Small intestine (tissue), 16 donors: ENCODE measurements around the gene VAMP8. TPM values are rescaled to one million over a fixed set of nuclear protein-coding genes. Genes with fewer than 3 reads are reported as not detected.

ENCODE experiments used
- DNase-seq, 2 donors: peaks; one replicate each; pipeline versions ENCODE4 v3.0.0 to v3.0.0-alpha.2; 2013
- FAIRE-seq: peaks from 2 replicates; lab custom pipeline; 2012; peaks lifted over from hg19 to GRCh38; lab: Jason Lieb, UNC
- H3K27ac ChIP-seq, 3 donors: one replicate each; pipeline ENCODE4 v1.5.1; 2013; ENCODE audit warnings: low read length in 2 of 3, mild to moderate bottlenecking in 2 of 3, control low read depth in 1 of 3, inconsistent platforms in 1 of 3, low read depth in 1 of 3, moderate library complexity in 1 of 3
- H3K27me3 ChIP-seq, 3 donors: one replicate each; pipeline ENCODE4 v1.6.1; 2013; ENCODE audit warnings: low read length in 3 of 3, inconsistent platforms in 1 of 3; ENCODE audit not compliant: control insufficient read depth in 3 of 3, insufficient read depth in 3 of 3
- H3K36me3 ChIP-seq, 3 donors: one replicate each; pipeline ENCODE4 v1.6.1; 2013; ENCODE audit warnings: low read length in 3 of 3, inconsistent platforms in 1 of 3, low read depth in 1 of 3, mild to moderate bottlenecking in 1 of 3, moderate library complexity in 1 of 3; ENCODE audit not compliant: control insufficient read depth in 3 of 3, insufficient read depth in 2 of 3
- H3K4me1 ChIP-seq, 3 donors: one replicate each; pipeline ENCODE4 v1.6.1; 2013; ENCODE audit warnings: low read length in 2 of 3, inconsistent platforms in 1 of 3, low read depth in 1 of 3, mild to moderate bottlenecking in 1 of 3, moderate library complexity in 1 of 3; ENCODE audit not compliant: control insufficient read depth in 3 of 3, insufficient read depth in 2 of 3
- H3K4me3 ChIP-seq, 3 donors: one replicate each; pipeline ENCODE4 v1.5.1; 2013; ENCODE audit warnings: low read length in 3 of 3, control low read depth in 1 of 3, inconsistent platforms in 1 of 3, low read depth in 1 of 3, mild to moderate bottlenecking in 1 of 3, moderate library complexity in 1 of 3
- H3K9me3 ChIP-seq, 2 donors: one replicate each; pipeline ENCODE4 v1.6.1; 2013; ENCODE audit warnings: low read depth in 1 of 2, low read length in 1 of 2; ENCODE audit not compliant: control insufficient read depth in 2 of 2, insufficient read depth in 1 of 2
- WGBS, 3 donors: extraction: QIAGEN DNeasy Blood & Tissue Kit; methylation state at CpG; one replicate each; pipeline ENCODE4 v1.1.7; 2013; 5-methylcytosine and 5-hydroxymethylcytosine counted together
- long read RNA-seq, 10 donors: transcript quantifications; one replicate each; lab custom pipeline, GENCODE V29; 2026
- polyA plus RNA-seq, 4 donors: library from polyadenylated mRNA; stranded (reverse) in 3 of 4; unstranded in 1 of 4; fragments of 200-250 nt in 3 of 4; fragments of 120-200 nt in 1 of 4; gene quantifications; one replicate each; pipeline versions ENCODE4 v1.2.1 to v1.2.3, GENCODE V29; 2013
- donor health status: healthy with polysubstance abuse.
- donor health status: control.
- donor health status: control.
- donor health status: Bipolar disorder and iron deficiency.
- donor health status: healthy.

VAMP8 gene
- polyA plus RNA-seq = 1,000 to 10,000 TPM in 1 of 4 donors, 100 to 1,000 TPM in 3; 183 to 1,108 (median 619) TPM
- long read RNA-seq, donor 1 = 0 reads
- long read RNA-seq, donor 2, transcript VAMP8-201 (3 exons, 774 nt) = major isoform, 73 of 90 reads
- long read RNA-seq, donor 2, partial matches to known transcripts = 11 of 90 reads
- long read RNA-seq, donor 2, other reads (novel, unspliced or antisense) = 5 of 90 reads
- long read RNA-seq, donor 3, transcript VAMP8-201 (3 exons, 774 nt) = major isoform, 98 of 149 reads
- long read RNA-seq, donor 3, partial matches to known transcripts = 44 of 149 reads
- long read RNA-seq, donor 3, other reads (novel, unspliced or antisense) = 5 of 149 reads
- long read RNA-seq, donor 4, transcript VAMP8-201 (3 exons, 774 nt) = major isoform, 7 of 7 reads
- long read RNA-seq, donor 4, partial matches to known transcripts = 0 of 7 reads
- long read RNA-seq, donor 4, other reads (novel, unspliced or antisense) = 0 of 7 reads
- long read RNA-seq, donor 5, transcript VAMP8-201 (3 exons, 774 nt) = major isoform, 40 of 51 reads
- long read RNA-seq, donor 5, partial matches to known transcripts = 11 of 51 reads
- long read RNA-seq, donor 5, other reads (novel, unspliced or antisense) = 0 of 51 reads
- long read RNA-seq, donor 6, transcript VAMP8-201 (3 exons, 774 nt) = major isoform, 78 of 113 reads
- long read RNA-seq, donor 6, partial matches to known transcripts = 34 of 113 reads
- long read RNA-seq, donor 6, other reads (novel, unspliced or antisense) = 0 of 113 reads
- long read RNA-seq, donor 7 = 0 reads
- long read RNA-seq, donor 8, partial matches to known transcripts = 0 of 2 reads
- long read RNA-seq, donor 8, other reads (novel, unspliced or antisense) = 0 of 2 reads
- long read RNA-seq, donor 9, transcript VAMP8-201 (3 exons, 774 nt) = major isoform, 22 of 29 reads
- long read RNA-seq, donor 9, partial matches to known transcripts = 7 of 29 reads
- long read RNA-seq, donor 9, other reads (novel, unspliced or antisense) = 0 of 29 reads
- long read RNA-seq, donor 10, transcript VAMP8-201 (3 exons, 774 nt) = major isoform, 111 of 141 reads
- long read RNA-seq, donor 10, partial matches to known transcripts = 30 of 141 reads
- long read RNA-seq, donor 10, other reads (novel, unspliced or antisense) = 0 of 141 reads

DNA sequence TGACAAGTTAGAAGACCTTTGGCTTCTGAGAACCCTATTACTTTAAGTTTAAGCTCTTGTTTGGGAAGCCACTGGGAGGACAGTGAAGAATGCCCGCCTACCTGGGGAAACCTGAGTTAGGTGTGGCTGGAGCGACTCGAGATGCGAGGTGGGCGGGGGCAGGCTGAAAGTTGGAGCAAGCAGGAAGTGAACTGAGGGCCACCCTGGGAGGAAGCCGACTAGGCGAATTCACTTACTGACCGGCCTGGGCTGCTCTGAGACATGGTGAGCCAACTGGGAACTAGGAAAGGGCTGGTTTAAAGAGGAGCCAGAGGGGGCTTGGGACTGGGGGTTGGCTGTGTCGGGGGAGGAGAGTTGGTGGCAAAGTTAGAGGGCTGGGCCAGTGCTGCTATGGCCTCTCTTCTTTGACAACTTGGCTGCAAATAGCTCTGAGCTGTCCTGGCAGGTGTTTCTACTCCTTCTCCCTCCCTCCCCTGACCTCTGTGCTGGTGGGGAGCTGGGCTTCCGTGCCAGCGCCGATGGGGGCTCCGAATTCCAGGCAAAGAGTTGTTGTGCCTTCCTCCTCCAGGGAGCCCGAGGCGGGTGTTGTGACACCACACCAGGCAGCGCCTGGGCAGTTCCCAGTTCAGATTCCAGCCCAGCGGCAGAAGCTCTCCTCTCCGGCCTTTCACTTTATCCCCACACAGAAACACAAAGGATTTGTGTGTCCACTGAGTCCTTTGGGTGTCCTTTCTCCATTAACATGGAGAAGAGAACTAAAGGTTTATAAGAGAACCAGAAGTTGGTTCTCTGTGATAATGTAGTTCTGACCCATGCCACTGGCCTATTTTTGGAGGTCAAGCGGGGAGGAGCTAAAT lies at the start of gene VAMP8:
TSS of gene VAMP8 (plus strand) at position 201 of the 857 bp plus-strand sequence. CDS start at position 262, 61 bp downstream.
- Histone ChIP-seq H3K36me3 (peaks cover 0 to 32% (median 11%) of the 10 kb centered on the region in 3 donors), H3K27ac (peak within 1 kb of the TSS; percentile 80 to 96 (median 90)), H3K9me3 (no peaks in the 10 kb centered on the region), H3K4me3 (peak within 1 kb of the TSS; percentile 78 to 84 (median 81)), H3K27me3 (no peaks in the 10 kb centered on the region), H3K4me1 (peaks cover 2 to 33% (median 3%) of the 10 kb centered on the region in 3 donors)
- DNase-seq (peak; percentile 91 to 93), FAIRE-seq (no peak)
- WGBS, 3 donors = 3 to 24% (median 3%) methylated on average over 17 to 19 of the region's 19 CpGs

DNA sequence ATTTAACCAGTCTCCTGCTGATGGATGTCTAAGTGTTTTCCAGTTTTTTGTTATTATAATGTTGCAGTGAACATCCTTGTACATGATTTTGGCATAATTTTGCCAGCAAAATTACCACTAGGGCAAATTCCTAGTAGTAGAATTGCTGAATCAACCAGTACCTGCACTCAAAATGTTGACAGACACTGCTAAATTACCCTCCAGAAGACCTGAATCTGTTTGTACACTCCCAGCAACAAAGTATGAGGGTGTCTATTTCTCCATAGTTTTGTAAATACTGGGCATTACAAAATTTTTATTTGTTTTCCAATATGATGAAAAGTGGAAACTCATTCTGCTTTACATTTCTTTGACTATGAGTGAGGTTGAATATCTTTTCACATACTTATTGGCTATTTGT lies 49.6 kb upstream of the VAMP8 start:
- DNase-seq = no peak
- Histone ChIP-seq H3K4me3 (no peak overlapping the region), H3K4me1 (peaks cover 0 to 23% (median 4%) of the 10 kb centered on the region in 3 donors), H3K27ac (no peak overlapping the region), H3K36me3 (no peaks in the 10 kb centered on the region), H3K27me3 (no peaks in the 10 kb centered on the region), H3K9me3 (peaks cover 0 to 4% of the 10 kb centered on the region in 2 donors)
- FAIRE-seq = no peak

DNA sequence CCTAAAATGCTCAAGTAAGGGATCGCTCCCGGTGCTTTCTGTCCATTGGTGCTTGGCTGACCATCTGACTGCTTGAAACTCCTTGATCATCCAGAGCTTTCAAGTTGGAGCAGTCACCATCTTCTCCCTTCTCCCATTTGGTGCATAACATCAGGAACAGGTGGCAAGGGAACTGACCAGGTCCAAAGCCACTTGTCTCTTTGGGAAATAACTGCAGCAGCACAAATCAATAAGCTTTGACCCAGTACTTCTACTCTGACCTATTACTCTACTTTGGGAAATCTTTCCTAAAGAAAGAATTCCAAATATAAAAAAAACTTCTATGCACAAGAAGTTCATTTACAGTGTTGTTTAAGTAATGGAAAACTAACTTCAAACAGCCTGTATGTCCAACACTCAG lies 49.0 kb upstream of the VAMP8 start:
- no peaks in the 10 kb centered on the region for H3K36me3 ChIP-seq
- no peak for DNase-seq
- H3K27ac ChIP-seq = no peak overlapping the region
- no peak for FAIRE-seq
- H3K4me1 ChIP-seq = peaks cover 0 to 18% (median 3%) of the 10 kb centered on the region in 3 donors
- 89 to 95% (median 94%) methylated on average over 2 of the region's 2 CpGs for WGBS, 3 donors
- no peaks in the 10 kb centered on the region for H3K27me3 ChIP-seq
- no peak overlapping the region for H3K4me3 ChIP-seq
- no peaks in the 10 kb centered on the region for H3K9me3 ChIP-seq

DNA sequence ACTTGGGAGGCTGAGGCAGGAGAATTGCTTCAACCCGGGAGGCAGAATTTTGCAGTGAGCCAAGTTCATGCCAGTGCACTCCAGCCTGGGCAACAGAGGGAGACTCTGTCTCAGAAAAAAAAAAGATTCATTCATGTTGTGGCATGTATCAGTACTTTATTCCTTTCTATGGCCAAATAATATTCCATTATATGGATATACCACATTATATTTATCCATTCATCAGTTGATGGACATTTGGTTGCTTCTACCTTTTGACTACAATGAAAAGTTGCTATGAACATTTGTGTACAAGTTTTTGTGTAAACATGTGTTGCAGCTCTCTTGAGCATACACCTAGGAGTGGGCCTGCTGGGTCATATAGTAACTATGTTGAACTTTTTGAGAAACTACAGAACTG lies 47.6 kb upstream of the VAMP8 start:
- 86 to 100% (median 93%) methylated on average over 1 of the region's 1 CpG for WGBS, 3 donors
- no peak overlapping the region for H3K27ac ChIP-seq
- H3K4me3 ChIP-seq = no peak overlapping the region
- DNase-seq (no peak), FAIRE-seq (no peak)
- no peaks in the 10 kb centered on the region for H3K36me3 ChIP-seq
- H3K27me3 ChIP-seq = no peaks in the 10 kb centered on the region
- H3K9me3 ChIP-seq = no peaks in the 10 kb centered on the region
- H3K4me1 ChIP-seq = peaks cover 0 to 7% (median 0%) of the 10 kb centered on the region in 3 donors

DNA sequence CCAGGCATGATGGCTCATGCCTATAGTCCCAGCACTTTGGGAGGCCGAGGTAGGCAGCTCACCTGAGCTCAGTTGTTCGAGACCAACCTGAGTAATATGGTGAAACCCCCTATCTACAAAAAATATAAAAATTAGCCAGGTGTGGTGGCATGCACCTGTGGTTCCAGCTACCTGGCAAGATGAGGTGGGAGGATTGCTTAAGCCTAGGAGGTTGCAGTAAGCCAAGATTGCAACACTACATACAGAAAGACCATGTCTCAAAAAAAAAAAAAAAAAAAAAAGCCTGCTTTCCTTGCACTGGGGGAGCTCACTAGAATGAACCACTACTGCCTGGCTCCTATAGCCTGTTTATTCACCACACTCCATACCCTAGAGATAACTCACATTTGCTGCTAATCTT lies 45.8 kb upstream of the VAMP8 start:
- DNase-seq (no peak), FAIRE-seq (no peak)
- Histone ChIP-seq H3K36me3 (no peaks in the 10 kb centered on the region), H3K27me3 (no peaks in the 10 kb centered on the region), H3K4me3 (no peak overlapping the region), H3K4me1 (peaks cover 0 to 6% (median 2%) of the 10 kb centered on the region in 3 donors), H3K9me3 (no peaks in the 10 kb centered on the region), H3K27ac (no peak overlapping the region)
- 70 to 89% (median 74%) methylated on average over 2 of the region's 2 CpGs for WGBS, 3 donors

DNA sequence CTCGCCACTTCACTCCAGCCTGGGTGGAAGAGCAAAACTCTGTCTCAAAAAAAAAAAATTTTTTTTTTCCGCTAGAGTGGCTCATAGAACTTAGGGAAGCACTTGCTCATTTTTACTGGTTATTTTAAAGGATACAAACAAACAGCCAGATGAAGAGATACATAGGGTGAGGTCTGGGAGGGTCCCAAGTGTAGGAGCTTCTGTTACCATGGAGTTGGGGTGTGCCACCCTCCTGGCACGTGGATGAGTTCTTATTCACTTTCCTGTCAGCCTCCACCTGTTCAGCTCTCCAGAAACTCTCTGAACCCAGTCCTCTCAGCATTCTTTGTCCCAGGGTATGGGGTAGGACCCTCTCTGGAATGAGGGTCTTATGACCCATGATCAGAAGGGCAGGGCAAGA lies 43.3 kb upstream of the VAMP8 start:
- Histone ChIP-seq H3K36me3 (no peaks in the 10 kb centered on the region), H3K4me3 (no peak overlapping the region), H3K9me3 (no peaks in the 10 kb centered on the region), H3K27ac (no peak overlapping the region), H3K27me3 (no peaks in the 10 kb centered on the region), H3K4me1 (peaks cover 0 to 15% (median 4%) of the 10 kb centered on the region in 3 donors)
- FAIRE-seq (no peak), DNase-seq (no peak)
- WGBS, 3 donors = 61 to 75% (median 68%) methylated on average over 3 of the region's 3 CpGs

DNA sequence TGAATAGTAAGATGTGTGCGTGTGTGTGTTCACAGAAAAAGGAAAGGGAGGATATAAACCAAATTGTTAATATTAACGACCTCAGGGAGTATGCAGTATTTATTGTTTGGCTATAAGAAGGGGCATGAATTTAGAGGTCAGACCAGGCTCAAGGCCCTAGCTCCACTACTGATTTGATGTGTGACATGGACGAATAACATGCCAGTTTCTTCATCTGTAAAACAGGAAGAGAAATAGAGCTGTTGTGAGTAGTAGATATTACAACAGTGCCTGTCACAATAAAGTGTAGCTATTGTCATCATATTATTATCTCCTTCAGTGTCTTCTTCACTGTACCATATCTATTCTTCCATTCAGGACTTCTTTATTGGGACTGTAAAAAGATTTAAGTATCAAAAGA lies 42.5 kb upstream of the VAMP8 start:
- no peaks in the 10 kb centered on the region for H3K27me3 ChIP-seq
- peaks cover 0 to 15% (median 4%) of the 10 kb centered on the region in 3 donors for H3K4me1 ChIP-seq
- 65 to 77% (median 72%) methylated on average over 3 of the region's 3 CpGs for WGBS, 3 donors
- no peak overlapping the region for H3K4me3 ChIP-seq
- DNase-seq (no peak), FAIRE-seq (no peak)
- no peaks in the 10 kb centered on the region for H3K36me3 ChIP-seq
- H3K27ac ChIP-seq = no peak overlapping the region
- H3K9me3 ChIP-seq = no peaks in the 10 kb centered on the region
